Stimulated activated naive CD8-positive, alpha-beta T cell treated with anti-CD3 and anti-CD28 coated beads, Interleukin-15, Interleukin-2, amounts not matched to agents 100 ng/mL and 50 ng/mL, for 24 hours (primary cell): ENCODE measurements around the gene SSTR5.
"Not testable (repeated sequence)": the region's sequence is repeated elsewhere in the genome, so short reads cannot be mapped to it uniquely, and the experiment has no call there.

Source experiments
- H3K27ac Mint-ChIP-seq: one replicate; pipeline ENCODE4 v1.8.0; 2021; ENCODE audit warnings: mild to moderate bottlenecking, mixed read lengths
- H3K27me3 Mint-ChIP-seq: one replicate; pipeline ENCODE4 v1.8.0; 2021; ENCODE audit warnings: mixed read lengths
- H3K36me3 Mint-ChIP-seq: one replicate; pipeline ENCODE4 v1.8.0; 2021; ENCODE audit warnings: low read depth, mixed read lengths
- H3K4me1 Mint-ChIP-seq: one replicate; pipeline ENCODE4 v1.8.0; 2021; ENCODE audit warnings: low read depth, mixed read lengths
- H3K4me3 Mint-ChIP-seq: one replicate; pipeline ENCODE4 v1.8.0; 2021; ENCODE audit warnings: mild to moderate bottlenecking, mixed read lengths
- H3K9me3 Mint-ChIP-seq: one replicate; pipeline ENCODE4 v1.8.0; 2021; ENCODE audit warnings: mixed read lengths

Gene SSTR5

DNA sequence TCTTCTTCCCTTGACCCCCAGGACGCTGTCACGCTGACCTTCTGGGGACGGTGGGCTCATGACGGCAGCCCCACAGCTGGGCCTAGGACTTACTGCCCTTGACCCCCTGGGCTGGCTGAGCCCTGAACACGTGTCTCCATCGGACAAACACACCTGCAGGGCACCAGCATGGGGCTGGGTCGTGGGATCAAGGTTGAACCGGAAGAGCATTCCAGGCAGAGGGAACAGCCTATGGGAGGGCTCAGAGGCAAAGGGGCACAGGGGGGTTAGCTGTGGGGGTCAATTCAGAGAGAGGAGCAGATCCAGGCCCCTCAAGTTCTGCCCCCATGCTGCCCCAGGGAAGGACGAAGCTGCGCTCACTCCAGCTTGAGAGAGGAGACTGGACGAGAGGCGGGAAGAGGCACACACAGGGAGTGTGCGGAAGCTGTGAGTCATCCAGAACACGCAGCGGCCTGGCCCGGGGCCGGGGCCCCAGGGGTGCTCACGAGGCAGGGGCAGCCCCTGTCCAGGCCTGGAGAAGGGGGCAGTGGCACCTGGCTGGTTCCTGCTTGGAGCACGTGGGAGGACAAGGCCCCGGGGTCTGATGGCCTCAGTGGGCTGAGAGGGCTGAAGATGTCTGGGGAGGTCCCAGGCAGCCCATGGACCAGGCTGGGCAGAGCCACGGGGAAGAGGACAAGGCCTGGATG is 9.9 kb downstream of the SSTR5 start:
- no peak overlapping the region for H3K27ac Mint-ChIP-seq
- H3K9me3 Mint-ChIP-seq = peaks cover 10% of the 10 kb centered on the region
- H3K4me1 Mint-ChIP-seq = no peaks in the 10 kb centered on the region
- peaks cover 5% of the 10 kb centered on the region for H3K36me3 Mint-ChIP-seq
- H3K4me3 Mint-ChIP-seq = no peak overlapping the region
- H3K27me3 Mint-ChIP-seq = peaks cover 19% of the 10 kb centered on the region

DNA sequence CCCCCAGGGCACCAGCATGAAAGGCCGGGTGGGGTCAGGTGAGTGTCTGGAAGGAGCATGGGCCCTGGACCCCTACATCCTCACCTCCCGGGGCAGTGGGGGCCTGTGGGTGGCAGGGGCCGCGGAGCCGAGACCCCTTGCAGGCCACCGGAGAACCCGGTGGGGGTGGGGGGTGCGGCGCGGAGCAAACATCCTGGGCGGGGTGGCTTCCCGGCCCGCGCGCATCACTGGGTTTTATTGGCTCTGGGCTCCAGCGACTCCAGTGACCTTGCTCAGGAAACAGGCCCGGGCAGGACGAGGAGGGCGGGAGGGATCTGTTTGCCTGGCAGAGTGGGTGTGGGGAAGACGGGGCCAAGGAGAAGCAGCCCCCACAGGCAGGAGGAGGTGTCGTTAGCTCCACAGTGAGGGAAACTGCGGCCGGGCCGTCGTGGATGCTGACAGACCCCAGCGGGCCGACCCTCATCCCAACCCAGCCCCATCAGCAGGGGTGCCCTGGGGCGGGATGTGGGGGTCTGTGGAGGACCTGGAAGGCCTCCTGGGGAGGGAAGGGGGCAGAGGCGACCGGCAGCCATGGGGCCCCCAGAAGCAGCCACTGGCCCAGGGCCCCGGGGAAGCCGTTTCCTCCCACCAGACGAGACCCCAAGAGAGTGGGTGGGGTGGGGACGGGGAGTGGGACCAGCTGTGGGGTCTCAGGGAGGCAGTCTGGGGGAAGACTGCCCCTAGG is 10.6 kb downstream of the SSTR5 start:
- Mint-ChIP-seq H3K27ac (no peak overlapping the region), H3K27me3 (peaks cover 19% of the 10 kb centered on the region)

DNA sequence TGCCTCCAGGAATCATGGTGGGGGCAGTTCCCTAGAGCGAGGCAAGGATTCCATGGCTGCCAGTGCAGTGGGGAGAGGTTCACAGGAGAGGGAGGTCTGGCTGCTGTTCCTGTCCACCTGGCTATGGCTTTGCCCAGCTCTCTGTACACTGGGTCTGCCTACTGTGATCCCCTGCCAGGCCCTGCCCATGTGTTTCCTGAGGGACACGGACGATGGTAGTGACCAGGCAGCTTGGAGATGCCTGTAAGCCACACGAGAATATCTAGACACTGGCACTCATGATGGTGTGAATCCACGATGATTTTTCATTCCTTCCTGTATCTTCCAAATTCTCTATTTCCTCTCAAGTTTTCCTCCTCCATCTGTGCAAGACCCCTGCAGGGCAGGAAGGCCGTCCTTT is 12.4 kb downstream of the SSTR5 start:
- Mint-ChIP-seq H3K9me3 (peaks cover 10% of the 10 kb centered on the region), H3K4me3 (no peak overlapping the region), H3K27ac (no peak overlapping the region)

More for the DNA sequence above, 10.6 kb downstream of the SSTR5 start:
- Mint-ChIP-seq H3K9me3 (peaks cover 10% of the 10 kb centered on the region), H3K4me3 (no peak overlapping the region), H3K36me3 (peaks cover 5% of the 10 kb centered on the region), H3K4me1 (no peaks in the 10 kb centered on the region)

DNA sequence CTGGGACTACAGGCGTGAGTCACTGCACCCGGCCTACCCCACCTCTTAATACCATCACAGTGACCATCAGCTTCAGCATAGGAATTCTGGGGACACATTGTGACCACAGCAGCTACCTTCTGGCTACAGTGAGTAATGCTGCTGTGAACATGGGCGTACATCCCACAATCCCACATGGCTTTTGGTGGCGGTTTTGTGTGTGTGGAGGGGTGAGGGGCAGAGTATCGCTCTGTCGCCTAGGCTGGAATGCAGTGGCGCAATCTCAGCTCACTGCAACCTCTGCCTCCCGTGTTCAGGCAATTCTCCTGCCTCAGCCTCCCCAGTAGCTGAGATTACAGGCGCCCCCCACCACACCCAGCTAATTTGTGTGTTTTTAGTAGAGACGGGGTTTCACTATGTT is 13.9 kb downstream of the SSTR5 start:
- H3K9me3 Mint-ChIP-seq = peaks cover 10% of the 10 kb centered on the region
- H3K27ac Mint-ChIP-seq, H3K4me1 Mint-ChIP-seq, H3K36me3 Mint-ChIP-seq, H3K4me3 Mint-ChIP-seq: not testable (repeated sequence)
- H3K27me3 Mint-ChIP-seq = peaks cover 19% of the 10 kb centered on the region

More for the DNA sequence above, 12.4 kb downstream of the SSTR5 start:
- H3K4me1 Mint-ChIP-seq = no peaks in the 10 kb centered on the region
- H3K27me3 Mint-ChIP-seq = peaks cover 19% of the 10 kb centered on the region
- peaks cover 5% of the 10 kb centered on the region for H3K36me3 Mint-ChIP-seq

DNA sequence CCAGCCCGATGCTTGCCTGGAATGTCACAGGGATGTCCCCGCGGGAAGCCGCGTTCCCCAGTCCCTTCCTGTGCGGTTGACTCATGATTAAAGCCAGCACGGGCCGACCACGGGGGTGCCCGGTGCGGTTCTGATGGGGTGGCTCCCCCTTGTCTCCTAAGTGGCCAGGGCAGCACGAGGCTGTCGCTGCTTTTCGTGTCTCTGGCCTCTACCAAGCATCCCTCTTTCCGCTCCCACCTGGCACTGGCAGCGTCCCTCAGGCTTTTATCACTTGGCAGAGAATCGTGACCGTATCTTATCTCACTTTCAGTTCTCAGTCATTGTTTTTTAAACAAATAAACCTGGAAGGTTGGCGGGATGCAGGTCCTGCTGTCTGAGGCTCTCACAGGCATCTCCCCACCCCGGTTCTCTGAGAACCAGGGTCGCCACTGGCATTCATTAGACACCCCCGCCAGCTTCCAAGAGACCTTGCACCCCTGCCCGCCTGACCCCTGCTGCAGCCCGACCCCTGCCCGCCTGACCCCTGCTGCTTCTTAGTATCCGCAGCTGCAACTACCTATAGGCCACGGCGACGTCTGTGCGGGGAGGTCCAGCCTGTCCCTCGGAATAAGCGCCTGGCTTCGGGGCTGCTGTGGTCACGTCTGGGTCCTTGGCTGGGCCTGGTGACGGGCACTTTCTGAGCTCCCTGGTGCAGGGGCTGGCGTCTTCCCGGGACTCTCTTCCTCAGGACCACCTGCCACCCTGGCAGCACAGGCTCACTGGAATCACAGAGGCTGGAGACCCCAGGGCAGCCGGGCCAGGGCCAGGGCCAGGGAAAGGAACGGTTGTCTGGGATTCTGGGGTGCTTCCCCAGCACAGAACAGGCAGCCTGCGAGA is 16.0 kb downstream of the SSTR5 start:
- peaks cover 10% of the 10 kb centered on the region for H3K9me3 Mint-ChIP-seq
- H3K4me3 Mint-ChIP-seq = no peak overlapping the region
- H3K36me3 Mint-ChIP-seq = peaks cover 5% of the 10 kb centered on the region
- H3K27me3 Mint-ChIP-seq = peaks cover 8% of the 10 kb centered on the region
- no peak overlapping the region for H3K27ac Mint-ChIP-seq
- no peaks in the 10 kb centered on the region for H3K4me1 Mint-ChIP-seq

DNA sequence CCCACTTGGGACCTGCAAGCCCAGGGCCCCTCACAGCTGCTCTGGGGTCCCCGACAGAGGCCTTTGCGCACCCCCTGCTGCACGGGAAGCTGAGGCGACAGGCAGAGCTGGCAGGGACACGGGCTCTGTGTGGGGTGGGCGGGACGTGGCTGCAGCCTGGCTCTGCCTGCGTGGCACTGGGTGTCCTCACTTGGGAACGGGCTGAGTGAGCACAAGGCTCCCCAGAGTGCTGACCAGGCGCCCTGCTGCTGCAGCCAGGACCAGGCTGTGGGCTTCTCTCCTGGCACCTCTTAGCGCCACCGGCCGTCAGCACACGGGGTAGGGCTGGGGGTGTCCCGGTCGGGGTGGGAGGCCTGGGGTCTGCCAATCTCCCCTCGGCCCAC is 16.9 kb downstream of the SSTR5 start:
- peaks cover 5% of the 10 kb centered on the region for H3K36me3 Mint-ChIP-seq
- H3K27me3 Mint-ChIP-seq = peaks cover 8% of the 10 kb centered on the region
- H3K9me3 Mint-ChIP-seq = peaks cover 10% of the 10 kb centered on the region
- H3K4me1 Mint-ChIP-seq = no peaks in the 10 kb centered on the region
- no peak overlapping the region for H3K4me3 Mint-ChIP-seq
- H3K27ac Mint-ChIP-seq = no peak overlapping the region

DNA sequence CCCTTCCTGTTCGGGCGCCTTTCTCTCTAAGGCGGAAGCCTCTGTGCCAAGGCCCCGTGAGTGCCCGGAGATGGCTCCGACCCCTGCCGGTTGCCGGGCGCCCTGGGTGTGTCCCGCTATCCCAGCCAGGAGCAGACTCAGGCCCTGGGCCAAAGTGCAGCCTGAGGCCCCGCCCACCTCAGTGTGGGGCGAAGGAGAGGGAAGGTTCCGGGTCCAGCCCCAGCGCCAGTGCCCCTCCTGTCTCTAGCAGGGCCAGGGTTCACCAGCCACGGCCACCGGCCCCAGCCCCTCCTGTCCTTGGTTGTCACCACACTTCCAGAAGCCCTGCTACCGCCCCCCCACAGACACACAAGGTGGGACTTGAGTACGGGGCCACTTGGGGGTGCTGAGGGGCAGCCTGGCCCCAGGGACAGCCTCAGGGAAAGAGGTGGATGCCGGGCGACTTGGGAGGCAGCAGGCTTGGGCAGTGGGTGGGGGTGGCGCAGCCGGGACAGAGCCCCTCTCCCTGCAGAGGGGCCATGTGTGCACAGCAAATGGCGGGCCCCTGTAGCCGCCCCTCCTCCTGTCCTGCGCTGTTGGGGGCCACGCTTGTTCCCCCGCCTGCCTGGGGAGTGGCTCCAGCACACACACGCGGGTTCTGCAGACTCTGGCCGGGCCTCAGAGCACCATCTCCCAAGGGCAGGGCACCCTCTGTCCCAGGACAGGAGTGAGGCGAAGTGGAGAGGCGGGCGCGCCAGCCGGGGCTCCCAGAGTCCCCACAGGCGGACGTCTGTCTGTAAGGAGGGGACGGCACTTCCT is 17.5 kb downstream of the SSTR5 start:
- Mint-ChIP-seq H3K27ac (no peak overlapping the region), H3K4me3 (no peak overlapping the region)

DNA sequence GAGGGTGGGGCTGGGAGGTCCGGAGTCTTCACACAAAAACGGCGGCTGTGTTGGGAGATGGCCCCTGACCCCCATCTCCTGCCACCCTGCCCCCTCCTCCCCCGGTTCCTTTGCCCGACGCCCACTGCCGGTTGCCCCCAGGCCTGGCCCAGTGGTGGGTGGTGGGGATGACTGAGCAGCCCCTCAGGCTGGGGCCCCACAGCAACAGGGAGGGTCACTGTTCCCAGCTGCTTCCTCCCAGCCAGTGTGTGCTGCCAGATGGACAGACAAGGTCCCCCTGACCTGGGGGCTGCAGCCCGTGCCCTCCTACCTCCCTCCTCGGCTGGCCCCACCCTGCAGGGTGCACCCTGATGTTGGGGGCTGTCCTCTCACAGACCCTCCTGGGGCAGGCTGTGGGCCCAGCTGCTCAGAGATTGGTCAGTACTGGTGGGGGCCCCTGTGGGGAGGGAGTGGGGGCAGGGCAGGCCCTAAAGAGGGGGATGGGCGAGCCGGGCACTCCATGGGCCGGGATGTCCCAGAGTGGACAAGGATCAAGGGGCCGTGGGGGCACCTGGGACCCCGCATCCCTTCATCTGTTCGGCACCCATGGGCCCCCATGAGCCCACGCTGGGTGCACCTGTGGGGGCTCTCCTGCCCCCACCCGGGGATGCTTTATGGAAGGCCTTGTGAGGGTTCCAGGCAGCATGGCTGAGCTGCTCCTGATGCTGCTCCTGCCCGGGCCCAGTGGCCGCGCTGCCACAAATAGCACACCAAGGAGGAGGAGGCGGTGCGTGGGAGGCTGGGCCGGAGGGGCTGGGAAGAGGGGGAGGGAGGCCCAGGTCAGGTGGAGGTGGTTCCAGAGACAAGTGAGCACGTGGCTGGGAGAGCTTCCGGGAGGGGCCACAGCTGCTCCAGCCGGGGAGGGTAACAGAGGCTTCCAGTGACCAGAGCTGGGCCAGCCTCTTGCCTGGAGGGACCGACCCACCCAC is 18.4 kb downstream of the SSTR5 start:
- Mint-ChIP-seq H3K36me3 (no peaks in the 10 kb centered on the region), H3K27ac (no peak overlapping the region), H3K4me1 (no peaks in the 10 kb centered on the region), H3K9me3 (peaks cover under 1% of the 10 kb centered on the region), H3K4me3 (no peak overlapping the region), H3K27me3 (no peaks in the 10 kb centered on the region)

More for the DNA sequence above, 17.5 kb downstream of the SSTR5 start:
- peaks cover 7% of the 10 kb centered on the region for H3K27me3 Mint-ChIP-seq
- peaks cover 8% of the 10 kb centered on the region for H3K9me3 Mint-ChIP-seq
- H3K4me1 Mint-ChIP-seq = no peaks in the 10 kb centered on the region
- peaks cover 4% of the 10 kb centered on the region for H3K36me3 Mint-ChIP-seq

DNA sequence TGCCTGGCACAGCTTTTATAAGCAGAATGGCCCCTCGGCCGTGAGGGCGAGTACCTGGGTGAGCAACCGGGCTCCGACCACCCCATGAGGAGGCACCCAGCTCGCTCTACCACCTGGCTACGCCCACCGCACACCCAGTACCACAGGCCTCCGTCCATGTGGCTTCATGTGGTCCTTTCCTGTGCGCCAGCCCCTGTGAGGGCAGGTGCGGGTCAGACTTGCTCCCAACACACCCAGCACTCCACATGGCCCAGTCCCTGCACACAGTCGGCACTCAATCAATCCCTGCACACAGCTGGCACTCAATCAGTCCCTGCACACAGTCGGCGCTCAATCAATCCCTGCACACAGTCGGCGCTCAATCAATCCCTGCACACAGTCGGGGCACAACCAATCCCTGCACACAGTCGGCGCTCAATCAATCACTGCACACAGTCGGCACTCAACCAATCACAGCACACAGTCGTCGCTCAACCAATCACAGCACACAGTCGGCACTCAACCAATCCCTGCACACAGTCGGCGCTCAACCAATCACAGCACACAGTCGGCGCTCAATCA is 19.5 kb downstream of the SSTR5 start:
- Mint-ChIP-seq H3K27me3 (no peaks in the 10 kb centered on the region), H3K9me3 (no peaks in the 10 kb centered on the region), H3K4me1 (no peaks in the 10 kb centered on the region), H3K27ac (no peak overlapping the region), H3K4me3 (no peak overlapping the region), H3K36me3 (no peaks in the 10 kb centered on the region)

DNA sequence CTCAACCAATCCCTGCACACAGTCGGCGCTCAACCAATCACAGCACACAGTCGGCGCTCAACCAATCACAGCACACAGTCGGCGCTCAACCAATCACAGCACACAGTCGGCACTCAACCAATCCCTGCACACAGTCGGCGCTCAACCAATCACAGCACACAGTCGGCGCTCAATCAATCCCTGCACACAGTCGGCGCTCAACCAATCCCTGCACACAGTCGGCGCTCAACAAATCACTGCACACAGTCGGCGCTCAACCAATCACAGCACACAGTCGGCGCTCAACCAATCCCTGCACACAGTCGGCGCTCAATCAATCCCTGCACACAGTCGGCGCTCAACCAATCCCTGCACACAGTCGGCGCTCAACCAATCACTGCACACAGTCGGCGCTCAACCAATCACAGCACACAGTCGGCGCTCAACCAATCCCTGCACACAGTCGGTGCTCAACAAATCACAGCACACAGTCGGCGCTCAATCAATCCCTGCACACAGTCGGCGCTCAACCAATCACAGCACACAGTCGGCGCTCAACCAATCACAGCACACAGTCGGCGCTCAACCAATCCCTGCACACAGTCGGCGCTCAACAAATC is 20.2 kb downstream of the SSTR5 start:
- H3K27me3 Mint-ChIP-seq, H3K4me1 Mint-ChIP-seq, H3K36me3 Mint-ChIP-seq, H3K9me3 Mint-ChIP-seq, H3K27ac Mint-ChIP-seq, H3K4me3 Mint-ChIP-seq: not testable (repeated sequence)

DNA sequence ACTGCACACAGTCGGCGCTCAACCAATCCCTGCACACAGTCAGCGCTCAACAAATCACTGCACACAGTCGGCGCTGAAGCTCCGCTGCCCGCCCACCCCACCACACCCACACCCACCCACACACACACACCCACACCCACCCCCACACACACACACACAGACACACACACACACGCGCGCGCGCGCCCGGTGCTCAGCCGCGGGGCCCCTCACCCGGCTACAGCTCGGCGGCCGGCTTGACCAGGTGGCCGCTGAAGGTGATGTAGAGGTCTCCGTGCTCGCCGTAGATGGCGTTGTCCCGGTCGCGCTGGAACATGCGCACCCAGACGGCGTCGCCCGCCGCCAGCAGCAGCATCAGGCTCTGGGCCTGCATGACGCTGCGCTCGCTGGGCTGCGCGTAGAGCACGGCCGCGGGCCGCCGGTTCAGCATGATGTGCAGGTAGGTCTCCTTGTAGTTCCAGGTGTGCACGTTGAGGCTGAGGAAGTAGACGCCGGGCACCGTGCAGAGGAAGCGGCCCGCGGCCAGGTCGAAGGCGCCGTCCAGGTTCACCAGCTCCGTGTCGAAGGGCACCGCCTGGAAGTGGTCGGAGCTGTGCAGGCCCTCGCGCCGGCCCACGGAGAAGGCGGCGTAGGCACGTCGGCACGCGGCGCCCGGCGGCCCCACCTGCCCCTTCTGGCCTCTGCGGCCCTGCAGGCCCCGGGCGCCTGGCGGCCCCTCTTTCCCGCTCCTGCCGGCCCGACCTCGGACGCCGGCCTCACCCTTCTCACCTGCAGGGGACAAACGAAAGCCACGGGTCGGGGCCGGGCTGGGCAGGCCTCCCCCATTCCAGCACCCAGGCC is 21.0 kb downstream of the SSTR5 start:
- Mint-ChIP-seq H3K27me3 (no peaks in the 10 kb centered on the region), H3K4me3 (no peak overlapping the region), H3K9me3 (no peaks in the 10 kb centered on the region), H3K4me1 (no peaks in the 10 kb centered on the region), H3K27ac (no peak overlapping the region), H3K36me3 (no peaks in the 10 kb centered on the region)

DNA sequence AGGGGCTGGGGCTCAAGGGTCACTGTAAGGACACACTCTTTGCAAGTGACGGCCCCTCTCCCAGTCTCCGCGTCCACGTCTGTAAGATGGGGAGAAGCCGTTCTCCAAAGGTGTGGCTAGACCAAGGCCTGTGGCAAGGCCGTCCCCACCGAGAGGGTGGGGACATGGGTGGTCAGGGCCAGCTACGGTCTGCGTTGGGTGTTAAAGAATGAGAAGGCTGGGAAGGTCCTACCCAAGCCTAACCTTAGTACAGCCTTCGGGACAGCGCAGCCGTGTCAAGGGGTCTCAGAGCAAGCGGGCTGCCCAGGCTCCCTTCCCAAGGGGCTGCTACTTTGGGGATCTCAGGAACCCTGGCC is 21.6 kb downstream of the SSTR5 start:
- Mint-ChIP-seq H3K36me3 (no peaks in the 10 kb centered on the region), H3K27ac (no peak overlapping the region), H3K27me3 (no peaks in the 10 kb centered on the region), H3K9me3 (no peaks in the 10 kb centered on the region), H3K4me1 (no peaks in the 10 kb centered on the region), H3K4me3 (no peak overlapping the region)
